NCI-H774 (cell line): ENCODE measurements around the gene SFTA2.

Experiments
- DNase-seq: peaks from one replicate; lab custom pipeline; 2025; lab: John Stamatoyannopoulos, UW

SFTA2 gene

DNA sequence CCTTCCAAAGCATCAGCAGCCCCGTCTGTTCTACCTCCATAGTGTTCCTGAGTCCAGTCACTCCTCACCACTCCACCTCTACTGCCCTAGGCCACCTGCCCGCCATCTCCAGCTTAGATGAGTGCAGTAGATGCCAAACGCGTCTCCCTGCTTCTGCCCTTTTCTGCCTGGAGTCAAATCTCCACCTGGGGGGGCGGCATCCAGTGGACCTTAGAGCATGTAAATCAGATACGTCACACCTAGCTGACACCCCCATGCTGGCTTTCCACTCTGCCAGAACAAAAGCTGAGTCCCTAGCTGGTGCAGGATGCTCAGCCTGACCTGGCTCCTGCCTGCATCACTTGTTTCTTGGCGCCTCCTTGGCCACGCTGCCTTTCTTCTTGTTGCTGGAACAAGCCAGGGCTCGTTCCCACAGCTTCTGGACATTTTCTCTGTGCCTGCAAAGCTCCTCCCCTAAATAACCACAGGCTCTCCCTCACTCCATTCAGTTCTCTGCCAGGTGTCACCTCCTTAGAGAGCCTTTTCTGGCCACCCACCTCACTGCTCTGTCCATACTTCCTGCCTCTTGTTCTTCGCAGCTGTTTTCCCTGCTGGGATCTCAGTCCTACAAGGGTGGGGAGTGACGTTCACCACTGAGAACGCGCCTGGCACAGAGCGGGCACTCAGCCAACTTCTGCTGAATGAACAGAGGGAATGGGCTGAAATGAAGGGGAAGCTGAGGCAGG lies 41.9 kb downstream of the SFTA2 start:
- DNase-seq, result no peak

DNA sequence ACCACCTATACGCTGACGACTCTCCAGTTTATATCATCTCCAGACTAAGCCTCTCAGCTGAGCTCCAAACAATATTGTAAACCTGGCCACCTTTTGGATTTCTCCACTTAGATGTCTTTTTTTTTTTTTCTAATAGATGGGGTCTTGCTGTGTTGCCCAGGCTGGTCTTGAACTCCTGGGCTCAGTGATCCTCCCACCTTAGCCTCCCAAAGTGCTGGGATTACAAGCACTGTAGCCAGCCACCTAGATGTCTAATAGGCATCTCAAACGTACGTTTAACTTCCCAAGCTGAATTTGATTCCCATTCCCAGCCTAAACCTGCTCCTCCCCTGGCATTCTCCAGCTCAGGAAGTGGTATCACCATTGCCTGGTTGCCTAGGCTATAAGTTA lies 42.5 kb downstream of the SFTA2 start:
- no peak for DNase-seq

DNA sequence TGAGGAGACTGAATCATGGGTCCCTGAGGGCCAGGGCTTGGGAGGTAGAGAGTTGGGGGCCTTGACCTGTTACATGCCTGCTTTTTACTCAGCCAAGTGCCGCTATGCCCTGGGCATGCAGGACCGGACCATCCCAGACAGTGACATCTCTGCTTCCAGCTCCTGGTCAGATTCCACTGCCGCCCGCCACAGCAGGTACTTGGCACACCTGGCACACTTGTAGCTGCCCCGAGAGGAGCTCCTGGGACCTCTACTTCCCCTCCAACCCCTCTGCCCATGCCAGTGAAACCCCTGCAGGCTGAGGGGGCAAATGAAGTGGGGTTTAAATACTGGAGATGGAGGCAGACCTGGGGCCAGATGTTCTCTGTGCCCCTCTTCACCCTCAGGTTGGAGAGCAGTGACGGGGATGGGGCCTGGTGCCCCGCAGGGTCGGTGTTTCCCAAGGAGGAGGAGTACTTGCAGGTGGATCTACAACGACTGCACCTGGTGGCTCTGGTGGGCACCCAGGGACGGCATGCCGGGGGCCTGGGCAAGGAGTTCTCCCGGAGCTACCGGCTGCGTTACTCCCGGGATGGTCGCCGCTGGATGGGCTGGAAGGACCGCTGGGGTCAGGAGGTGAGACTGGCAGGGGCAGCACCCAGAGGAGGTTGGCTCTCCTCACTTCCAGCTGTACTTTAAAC lies 43.0 kb downstream of the SFTA2 start:
- no peak for DNase-seq

DNA sequence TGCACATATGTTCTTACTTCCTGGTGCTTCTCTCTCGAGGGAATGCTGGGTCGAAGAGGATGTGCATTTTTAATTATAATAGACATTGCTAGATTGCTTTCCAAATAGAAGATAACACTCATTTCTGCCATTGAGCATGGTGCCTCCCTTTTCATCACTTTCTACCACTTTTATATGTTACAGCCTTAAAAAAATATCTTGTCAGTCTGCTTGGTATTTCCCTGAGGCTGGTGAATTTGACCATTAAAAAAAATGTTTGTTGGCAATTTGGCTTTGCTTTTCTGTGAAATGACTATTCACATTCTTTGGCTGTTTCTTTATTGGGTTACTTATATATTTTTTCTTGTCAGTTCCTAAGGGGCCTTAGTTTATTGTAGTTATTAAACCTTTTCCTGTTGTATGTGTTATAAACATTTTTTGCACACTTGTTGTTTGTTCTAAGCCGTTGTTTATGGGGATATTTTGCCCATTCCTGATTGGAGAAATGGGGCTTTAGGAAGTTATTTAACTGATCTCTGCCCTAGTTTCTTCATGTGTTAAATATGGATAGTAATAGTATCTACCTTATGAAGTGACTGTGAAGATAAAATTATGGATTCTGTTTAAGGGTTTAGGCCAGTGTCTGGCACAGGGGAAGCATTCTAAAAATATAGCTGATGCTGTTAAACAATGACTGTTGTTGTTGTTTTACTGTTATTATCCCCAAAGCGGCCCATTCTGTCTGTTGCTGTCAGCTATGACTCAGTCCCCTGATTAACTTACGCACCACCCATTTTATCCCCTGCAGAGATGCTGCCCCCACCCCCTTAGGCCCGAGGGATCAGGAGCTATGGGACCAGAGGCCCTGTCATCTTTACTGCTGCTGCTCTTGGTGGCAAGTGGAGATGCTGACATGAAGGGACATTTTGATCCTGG lies 43.8 kb downstream of the SFTA2 start:
- DNase-seq, result no peak

DNA sequence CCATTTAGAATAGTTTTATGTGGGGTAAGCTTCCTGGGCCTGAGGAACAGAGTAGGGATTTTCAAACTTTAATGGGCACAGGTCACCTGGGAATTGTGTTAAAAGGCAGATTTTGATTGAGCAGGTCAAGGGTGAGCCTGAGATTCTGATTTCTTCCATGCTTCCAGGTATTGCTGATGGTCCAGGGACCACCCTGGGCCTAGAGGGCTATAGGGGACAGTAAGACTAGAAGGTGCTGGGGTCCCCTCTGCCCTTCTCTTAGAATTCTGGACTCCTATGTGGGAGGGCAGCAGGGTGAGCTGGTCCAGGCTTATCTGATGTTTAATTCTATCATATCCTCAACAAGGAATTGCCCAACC lies 45.1 kb downstream of the SFTA2 start:
- no peak for DNase-seq

DNA sequence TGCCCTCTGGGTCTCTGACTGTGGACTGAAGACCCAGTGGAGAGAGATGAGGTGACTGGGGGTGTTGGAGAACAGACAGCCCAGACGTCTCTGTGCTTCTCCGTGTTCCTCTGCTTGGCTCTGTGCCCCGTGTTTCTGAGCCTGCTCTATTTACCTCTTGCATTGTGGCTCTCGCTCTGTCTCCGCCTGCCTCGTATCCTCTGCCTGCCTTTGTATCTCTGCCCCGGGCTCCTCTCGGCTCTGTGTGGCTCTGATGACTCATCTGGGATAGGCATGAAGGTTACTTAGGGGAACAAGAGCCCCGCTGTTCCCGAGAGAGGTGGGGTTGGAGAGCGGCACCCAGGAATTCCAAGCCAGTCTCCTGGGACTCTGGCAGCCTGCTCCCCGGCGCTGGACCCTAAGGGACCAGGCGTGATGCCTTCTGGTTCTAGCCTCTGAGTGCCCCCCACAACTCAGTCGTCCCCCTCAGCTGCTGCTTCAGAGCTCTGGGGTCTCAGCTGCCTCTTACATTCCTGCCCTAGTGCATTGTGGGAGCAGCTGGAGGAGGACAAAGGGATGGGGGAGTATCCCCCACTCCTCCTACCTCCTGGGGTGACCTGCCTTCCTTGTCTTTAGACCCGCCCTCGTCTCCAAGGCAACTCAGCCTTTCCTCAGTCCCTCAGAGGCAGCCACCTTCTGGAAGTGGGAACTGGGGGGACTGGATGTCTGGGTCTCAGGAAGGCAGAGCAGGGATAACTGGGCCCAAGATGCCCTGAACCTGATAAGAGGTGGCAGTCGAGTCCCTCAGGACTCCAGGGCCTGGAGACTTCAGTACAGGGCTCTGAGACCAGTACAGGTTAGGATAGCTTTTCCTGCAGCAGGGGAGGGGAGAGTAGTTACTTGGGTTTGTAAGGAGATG lies 45.7 kb downstream of the SFTA2 start:
- peak; percentile 0 for DNase-seq

DNA sequence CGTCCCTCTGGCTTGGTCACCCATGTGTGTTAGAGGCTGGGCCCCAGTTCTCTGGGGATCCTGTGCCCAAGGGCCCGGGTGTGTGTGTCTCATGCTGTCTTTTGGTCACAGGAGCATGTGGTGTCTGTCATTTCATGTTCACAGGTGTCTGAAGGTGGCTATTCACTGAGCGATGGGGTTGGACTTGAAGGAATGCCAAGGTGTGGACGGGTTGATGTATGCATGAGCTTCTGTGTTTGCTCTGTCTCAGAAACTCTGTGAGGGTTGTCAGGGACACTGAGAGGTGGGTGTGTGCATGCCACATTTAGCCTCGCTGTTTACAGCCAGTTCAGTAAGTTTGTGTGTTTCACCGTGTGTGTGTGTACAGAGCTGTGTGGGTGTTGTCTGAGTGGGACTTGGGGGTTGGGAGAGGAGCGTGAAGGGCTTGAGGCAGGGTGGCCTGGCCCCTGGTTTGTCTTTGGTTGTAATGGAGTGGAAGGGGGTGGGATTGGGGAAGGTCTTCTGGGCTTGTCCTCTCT lies 46.4 kb downstream of the SFTA2 start:
- peak; percentile 10 for DNase-seq

DNA sequence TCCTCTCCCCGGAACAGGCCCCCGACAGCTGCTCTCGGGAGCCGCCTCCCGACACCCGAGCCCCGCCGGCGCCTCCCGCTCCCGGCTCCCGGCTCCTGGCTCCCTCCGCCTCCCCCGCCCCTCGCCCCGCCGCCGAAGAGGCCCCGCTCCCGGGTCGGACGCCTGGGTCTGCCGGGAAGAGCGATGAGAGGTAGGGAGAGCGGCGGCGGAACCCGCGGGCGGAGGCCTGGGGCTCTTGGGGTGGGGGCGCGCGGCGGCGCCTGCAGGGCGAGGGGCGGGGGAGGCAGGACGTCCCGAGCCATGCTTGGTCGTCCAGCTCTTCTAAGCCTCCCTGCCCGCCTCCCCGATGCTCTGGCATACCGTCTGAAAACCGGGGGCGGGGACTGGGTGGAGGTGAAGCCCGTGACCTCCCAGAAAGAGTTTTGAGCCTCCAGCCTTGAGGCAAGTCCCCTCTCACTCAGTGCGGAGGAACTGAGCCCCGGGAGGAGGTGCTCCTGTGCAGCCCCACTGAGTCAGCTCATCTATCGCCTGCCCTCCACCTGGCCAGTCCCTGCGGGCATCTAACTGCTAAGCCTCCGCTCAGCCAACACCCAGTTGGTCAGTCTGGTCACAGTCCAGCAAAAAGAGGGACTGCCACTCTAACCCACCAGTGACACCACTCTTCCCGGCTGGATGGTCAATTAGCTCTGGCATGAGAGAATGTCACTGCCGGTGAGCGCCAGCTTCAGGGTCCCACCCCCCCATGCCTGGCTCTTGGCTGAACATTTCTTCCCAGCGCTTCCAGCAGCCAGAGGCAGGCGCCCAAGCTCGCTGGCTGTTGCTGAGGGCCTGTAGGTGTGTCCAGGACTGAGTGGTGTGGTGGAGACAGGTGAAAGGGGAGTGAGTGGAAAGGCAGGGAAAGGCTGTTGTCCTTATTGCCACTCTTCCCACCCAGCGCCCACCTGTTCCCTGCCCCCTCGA lies 47.2 kb downstream of the SFTA2 start:
- DNase-seq, result no peak

DNA sequence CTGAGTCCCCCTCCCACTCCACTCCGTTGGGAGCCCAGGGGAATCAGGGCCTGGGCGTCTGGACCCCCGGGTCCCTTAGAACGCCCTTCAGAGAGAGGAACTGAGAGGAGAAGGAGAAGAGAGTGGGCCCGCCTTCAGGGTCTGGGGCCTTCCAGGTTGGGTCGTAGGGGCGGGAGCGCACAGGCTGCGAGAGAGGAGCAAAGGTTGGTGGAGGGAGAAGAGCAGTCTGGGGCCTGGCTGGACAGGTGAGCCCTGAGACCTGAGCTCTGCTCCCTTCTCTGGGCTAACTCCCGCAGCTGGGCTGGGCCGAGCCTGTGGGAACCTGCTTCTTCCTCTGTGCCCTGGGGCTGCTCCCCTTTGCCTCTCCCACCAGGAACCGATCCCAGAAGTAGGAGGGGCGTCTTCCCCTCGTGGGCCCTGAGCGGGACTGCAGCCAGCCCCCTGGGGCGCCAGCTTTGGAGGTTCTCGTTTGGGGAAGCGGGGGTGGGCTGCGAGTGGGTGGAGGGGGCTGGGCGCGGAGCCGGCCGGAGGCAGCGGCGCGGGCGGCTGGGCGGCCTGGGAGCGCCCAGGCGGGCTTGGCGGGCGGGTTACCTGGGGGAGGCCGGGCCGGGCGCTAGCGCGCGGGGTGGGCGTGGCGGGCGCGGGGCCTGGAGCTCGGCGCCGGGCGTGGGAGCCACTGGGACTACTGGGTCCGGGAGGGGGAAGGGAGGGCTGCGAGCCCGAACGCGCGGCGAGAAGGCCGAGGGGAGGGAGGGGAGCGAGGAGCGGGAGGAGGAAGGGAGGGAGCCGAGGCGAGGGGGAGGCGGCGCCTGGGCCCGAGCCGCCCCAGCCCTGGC lies 48.1 kb downstream of the SFTA2 start, which contains the start of gene DDR1:
Gene DDR1, plus strand, starts transcription at position 835 of the 836 bp plus-strand sequence. CDS start 4,211 bp downstream, outside the sequence.
- peak; percentile 35 for DNase-seq

DNA sequence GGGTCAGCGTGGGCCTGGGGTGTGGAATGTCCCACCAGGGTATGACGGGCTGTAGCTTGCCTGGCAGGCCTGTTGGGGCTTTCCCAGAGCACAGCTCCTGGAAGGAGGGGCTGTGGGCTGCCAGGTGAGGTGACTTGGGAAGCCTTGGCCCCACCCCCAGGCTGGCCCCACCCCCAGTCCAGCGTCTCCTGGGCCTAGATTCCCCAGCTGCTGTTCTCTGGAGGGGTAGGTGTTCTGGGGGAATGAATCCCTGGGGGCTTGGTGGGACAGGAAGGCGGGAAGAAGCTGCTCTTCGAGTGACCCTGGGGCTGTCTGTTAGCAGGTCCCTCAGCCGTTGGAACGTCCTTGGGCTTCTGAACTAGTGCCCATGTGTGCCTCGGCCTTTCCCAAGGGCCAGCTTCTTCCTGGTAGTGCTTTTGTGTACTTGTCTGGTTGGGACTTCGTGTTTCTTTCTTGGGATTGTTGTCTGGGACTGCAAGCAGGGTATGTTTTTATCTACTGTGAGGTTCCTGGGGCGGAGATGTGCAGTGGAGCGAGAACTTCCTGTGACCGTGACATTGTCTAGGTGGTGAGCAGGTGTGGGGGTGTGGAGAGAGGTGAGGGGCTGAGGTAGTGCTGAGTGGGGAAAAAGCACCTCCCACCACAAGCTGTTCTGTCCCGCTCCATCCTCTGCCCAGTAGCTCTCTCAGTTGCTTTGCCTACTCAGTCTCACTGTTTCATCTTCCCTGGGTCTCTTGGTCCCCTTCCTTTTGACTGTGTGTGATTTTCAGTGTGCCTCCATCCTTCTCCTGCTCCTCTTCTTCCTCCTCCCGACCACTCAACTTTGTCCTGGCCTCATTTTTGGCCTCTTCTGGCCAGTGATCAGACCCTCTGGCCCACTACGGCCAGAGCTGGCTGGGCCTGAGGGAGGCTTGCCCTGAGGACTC lies 48.9 kb downstream of the SFTA2 start:
- peak; percentile 19 for DNase-seq

DNA sequence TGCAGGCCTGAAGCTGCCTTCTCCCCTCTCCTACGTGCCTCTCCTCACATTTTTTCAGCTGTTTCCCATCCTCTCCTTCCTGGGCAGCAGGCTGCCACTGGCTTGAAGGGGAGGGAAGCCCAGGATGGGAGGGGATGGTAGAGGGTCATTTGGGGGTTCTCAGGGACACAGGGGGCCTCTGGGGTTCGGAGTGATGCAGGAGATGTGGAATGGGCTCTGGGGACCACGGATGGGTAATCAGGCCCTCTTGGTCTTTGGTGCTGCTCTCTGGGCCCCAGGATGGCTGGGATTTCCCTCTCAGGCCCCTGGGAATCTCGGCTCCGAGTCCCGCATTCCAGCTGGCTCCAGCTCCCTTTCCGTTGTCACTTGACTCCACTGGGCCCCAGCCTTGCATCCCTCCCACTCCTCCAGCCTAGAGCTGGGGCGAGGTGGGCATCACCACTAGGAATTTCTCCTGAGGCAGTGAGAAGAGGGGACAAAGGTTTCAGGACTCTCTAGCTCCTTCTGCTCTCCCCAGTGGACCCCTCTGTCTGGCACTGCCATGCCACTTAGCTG lies 49.7 kb downstream of the SFTA2 start:
- no peak for DNase-seq

DNA sequence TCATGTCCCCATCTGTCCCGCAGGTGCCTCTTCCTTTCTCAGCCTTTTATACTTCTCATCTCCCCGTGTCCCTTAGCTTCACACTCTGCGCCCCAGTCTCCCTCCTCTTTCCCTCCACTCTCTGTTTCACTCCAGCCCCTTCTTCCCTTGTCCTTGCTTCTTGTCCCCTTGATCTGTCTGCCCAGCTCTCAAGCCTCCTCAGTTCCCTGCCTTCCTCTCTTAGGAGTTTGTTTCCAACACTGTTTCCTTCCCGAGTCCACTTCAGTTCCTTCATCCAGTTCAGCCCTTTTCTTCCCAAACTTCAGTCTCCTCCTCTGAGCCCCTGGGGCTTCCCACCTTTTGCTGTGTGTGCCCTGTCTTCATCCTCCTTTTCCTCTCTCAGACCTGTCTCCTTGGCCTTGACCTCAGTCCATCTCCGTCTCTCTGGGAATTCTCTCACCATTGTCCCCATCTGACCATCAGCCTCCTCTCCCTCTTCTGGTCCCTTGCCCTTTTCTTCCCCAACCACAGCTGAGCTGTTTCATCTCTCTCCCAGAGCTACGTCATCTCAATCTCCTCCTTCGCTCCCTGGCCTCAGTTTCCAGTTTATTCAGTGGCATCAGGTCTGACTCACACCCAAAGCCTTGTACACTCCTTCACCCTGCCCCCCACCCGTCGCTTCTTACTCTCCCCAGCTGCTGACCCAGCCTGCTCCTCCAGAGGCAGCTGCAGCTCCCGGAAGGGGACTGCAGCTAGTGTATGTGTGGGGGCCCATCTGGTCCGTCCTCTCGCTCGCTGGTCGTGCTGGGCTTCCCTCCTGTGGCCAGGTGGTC lies 50.4 kb downstream of the SFTA2 start:
- DNase-seq, result no peak
